Activated CD4-positive, alpha-beta T cell treated with anti-CD3 and anti-CD28 coated beads, Interleukin-2, amount 10 ng/mL, durations not matched to agents 24 days and 14 days (primary cell): Measurements from ENCODE around the gene ZNF862. TPM values are rescaled to one million over a fixed set of nuclear protein-coding genes. Genes with fewer than 3 reads are reported as not detected.
"Not testable (repeated sequence)": the region's sequence is repeated elsewhere in the genome, so short reads cannot be mapped to it uniquely, and the experiment has no call there.

ENCODE experiments used
- DNase-seq: peaks from one replicate; pipeline ENCODE4 v3.0.0; 2022
- H3K27ac Mint-ChIP-seq: one replicate; pipeline ENCODE4 v1.8.0; 2022; ENCODE audit warnings: mild to moderate bottlenecking, mixed read lengths
- H3K27me3 Mint-ChIP-seq: one replicate; pipeline ENCODE4 v1.8.0; 2022; ENCODE audit warnings: mixed read lengths
- H3K36me3 Mint-ChIP-seq: one replicate; pipeline ENCODE4 v1.8.0; 2022; ENCODE audit warnings: low read depth, mild to moderate bottlenecking, mixed read lengths
- H3K4me1 Mint-ChIP-seq: one replicate; pipeline ENCODE4 v1.8.0; 2021; ENCODE audit warnings: mixed read lengths
- H3K4me3 Mint-ChIP-seq: one replicate; pipeline ENCODE4 v1.8.0; 2022; ENCODE audit warnings: mild to moderate bottlenecking, moderate library complexity, mixed read lengths
- H3K9me3 Mint-ChIP-seq: one replicate; pipeline ENCODE4 v1.8.0; 2021; ENCODE audit warnings: mixed read lengths
- intact Hi-C: fragments of 100-400 bp; cut with micrococcal nuclease; formaldehyde crosslinking; loops from one replicate; pipeline ENCODE4 v1.15.1; 2023
- total RNA-seq: library from RNA; stranded (reverse); gene quantifications from 2 replicates; pipeline ENCODE4 v1.2.3, GENCODE V29; 2022

The ZNF862 gene
- total RNA-seq, 1 donor from 2014 or later, result 16.6 TPM

- intact Hi-C loops, result no loop called here
- H3K27ac Mint-ChIP-seq, result no peak overlapping the region
Observed at GRCh38 chr7:149824748-149825566, 13.2 kb upstream of the ZNF862 start.

GRCh38 chr7:149825567-149826343 lies 12.4 kb upstream of the ZNF862 start:
- Mint-ChIP-seq H3K4me3 (no peak overlapping the region), H3K4me1 (no peaks in the 10 kb centered on the region), H3K36me3 (no peaks in the 10 kb centered on the region), H3K27ac (no peak overlapping the region), H3K9me3 (no peaks in the 10 kb centered on the region), H3K27me3 (no peaks in the 10 kb centered on the region)
- intact Hi-C loops, result no loop called here
- no peak for DNase-seq

More at GRCh38 chr7:149824748-149825566, 13.2 kb upstream of the ZNF862 start:
- Mint-ChIP-seq H3K4me3 (no peak overlapping the region), H3K27me3 (no peaks in the 10 kb centered on the region), H3K9me3 (no peaks in the 10 kb centered on the region), H3K4me1 (no peaks in the 10 kb centered on the region), H3K36me3 (no peaks in the 10 kb centered on the region)
- DNase-seq, result no peak

GRCh38 chr7:149826344-149827088 lies 11.7 kb upstream of the ZNF862 start:
- no peak for DNase-seq
- Mint-ChIP-seq H3K9me3 (no peaks in the 10 kb centered on the region), H3K4me3 (no peak overlapping the region), H3K27ac (no peak overlapping the region), H3K36me3 (no peaks in the 10 kb centered on the region), H3K27me3 (no peaks in the 10 kb centered on the region), H3K4me1 (no peaks in the 10 kb centered on the region)
- intact Hi-C loops, result no loop called here

GRCh38 chr7:149827089-149827981 lies 10.8 kb upstream of the ZNF862 start:
- H3K27ac Mint-ChIP-seq, result no peak overlapping the region
- DNase-seq, result no peak
- H3K4me1 Mint-ChIP-seq, result no peaks in the 10 kb centered on the region
- intact Hi-C loops, result no loop called here
- H3K4me3 Mint-ChIP-seq, result no peak overlapping the region
- no peaks in the 10 kb centered on the region for H3K36me3 Mint-ChIP-seq
- no peaks in the 10 kb centered on the region for H3K9me3 Mint-ChIP-seq
- peaks cover 2% of the 10 kb centered on the region for H3K27me3 Mint-ChIP-seq

GRCh38 chr7:149828357-149829309 lies 9.5 kb upstream of the ZNF862 start:
- Mint-ChIP-seq H3K4me3 (no peak overlapping the region), H3K9me3 (no peaks in the 10 kb centered on the region), H3K36me3 (no peaks in the 10 kb centered on the region), H3K4me1 (no peaks in the 10 kb centered on the region), H3K27me3 (peaks cover 5% of the 10 kb centered on the region), H3K27ac (no peak overlapping the region)
- no peak for DNase-seq
- intact Hi-C loops, result no loop called here

GRCh38 chr7:149830527-149830926 lies 7.6 kb upstream of the ZNF862 start:
- H3K4me1 Mint-ChIP-seq, intact Hi-C loops, H3K4me3 Mint-ChIP-seq, H3K9me3 Mint-ChIP-seq, DNase-seq, H3K27ac Mint-ChIP-seq, H3K36me3 Mint-ChIP-seq: not testable (repeated sequence)
- H3K27me3 Mint-ChIP-seq, result peaks cover 16% of the 10 kb centered on the region

GRCh38 chr7:149830997-149831740 lies 7.0 kb upstream of the ZNF862 start:
- no peak for DNase-seq
- Mint-ChIP-seq H3K27ac (no peak overlapping the region), H3K9me3 (no peaks in the 10 kb centered on the region), H3K4me1 (no peaks in the 10 kb centered on the region), H3K27me3 (peaks cover 20% of the 10 kb centered on the region), H3K36me3 (no peaks in the 10 kb centered on the region), H3K4me3 (no peak overlapping the region)
- intact Hi-C loops, result no loop called here

- no peaks in the 10 kb centered on the region for H3K36me3 Mint-ChIP-seq
- intact Hi-C loops, result no loop called here
- no peak for DNase-seq
- H3K4me3 Mint-ChIP-seq, result no peak overlapping the region
- H3K9me3 Mint-ChIP-seq, result no peaks in the 10 kb centered on the region
- H3K27ac Mint-ChIP-seq, result no peak overlapping the region
- peaks cover 25% of the 10 kb centered on the region for H3K27me3 Mint-ChIP-seq
- H3K4me1 Mint-ChIP-seq, result no peaks in the 10 kb centered on the region
Observed at GRCh38 chr7:149831741-149832219, 6.4 kb upstream of the ZNF862 start.

GRCh38 chr7:149832332-149833041 lies 5.7 kb upstream of the ZNF862 start:
- H3K4me3 Mint-ChIP-seq, result no peak overlapping the region
- H3K4me1 Mint-ChIP-seq, result peaks cover under 1% of the 10 kb centered on the region
- intact Hi-C loops, result no loop called here
- H3K27me3 Mint-ChIP-seq, result peaks cover 25% of the 10 kb centered on the region
- H3K9me3 Mint-ChIP-seq, result no peaks in the 10 kb centered on the region
- H3K36me3 Mint-ChIP-seq, result no peaks in the 10 kb centered on the region
- no peak for DNase-seq
- no peak overlapping the region for H3K27ac Mint-ChIP-seq

GRCh38 chr7:149833495-149834130 lies 4.6 kb upstream of the ZNF862 start:
- Mint-ChIP-seq H3K27ac (no peak overlapping the region), H3K4me1 (peaks cover 6% of the 10 kb centered on the region), H3K4me3 (no peak overlapping the region), H3K36me3 (no peaks in the 10 kb centered on the region), H3K27me3 (peaks cover 25% of the 10 kb centered on the region), H3K9me3 (no peaks in the 10 kb centered on the region)
- no peak for DNase-seq
- intact Hi-C loops, result no loop called here

GRCh38 chr7:149834601-149835000 lies 3.6 kb upstream of the ZNF862 start:
- Mint-ChIP-seq H3K4me1 (peaks cover 14% of the 10 kb centered on the region), H3K27me3 (peaks cover 25% of the 10 kb centered on the region), H3K36me3 (peaks cover 2% of the 10 kb centered on the region), H3K9me3 (no peaks in the 10 kb centered on the region), H3K27ac (no peak overlapping the region), H3K4me3 (no peak overlapping the region)
- no peak for DNase-seq
- intact Hi-C loops, result no loop called here
